ENCODE results near the gene ARL13A. TPM values are rescaled to one million over a fixed set of nuclear protein-coding genes. Genes with fewer than 3 reads are reported as not detected.

ARL13A gene
- total RNA-seq, 4 donors from 2014 or later, result not detected

- no peak for TF ChIP-seq POLR2A (IDR thresholded peaks at IDR 0.05)
- TF ChIP-seq, protein P1, sequence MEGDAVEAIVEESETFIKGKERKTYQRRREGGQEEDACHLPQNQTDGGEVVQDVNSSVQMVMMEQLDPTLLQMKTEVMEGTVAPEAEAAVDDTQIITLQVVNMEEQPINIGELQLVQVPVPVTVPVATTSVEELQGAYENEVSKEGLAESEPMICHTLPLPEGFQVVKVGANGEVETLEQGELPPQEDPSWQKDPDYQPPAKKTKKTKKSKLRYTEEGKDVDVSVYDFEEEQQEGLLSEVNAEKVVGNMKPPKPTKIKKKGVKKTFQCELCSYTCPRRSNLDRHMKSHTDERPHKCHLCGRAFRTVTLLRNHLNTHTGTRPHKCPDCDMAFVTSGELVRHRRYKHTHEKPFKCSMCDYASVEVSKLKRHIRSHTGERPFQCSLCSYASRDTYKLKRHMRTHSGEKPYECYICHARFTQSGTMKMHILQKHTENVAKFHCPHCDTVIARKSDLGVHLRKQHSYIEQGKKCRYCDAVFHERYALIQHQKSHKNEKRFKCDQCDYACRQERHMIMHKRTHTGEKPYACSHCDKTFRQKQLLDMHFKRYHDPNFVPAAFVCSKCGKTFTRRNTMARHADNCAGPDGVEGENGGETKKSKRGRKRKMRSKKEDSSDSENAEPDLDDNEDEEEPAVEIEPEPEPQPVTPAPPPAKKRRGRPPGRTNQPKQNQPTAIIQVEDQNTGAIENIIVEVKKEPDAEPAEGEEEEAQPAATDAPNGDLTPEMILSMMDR (IDR thresholded peaks at IDR 0.05), result no peak
- WGBS, 2 donors, result 69 to 73% methylated on average over 3 of the region's 3 CpGs
- H3K4me3 ChIP-seq (ENCODE audit: low read depth, poor library complexity, severe bottlenecking), result no peak overlapping the region
- no peak for DNase-seq (ENCODE audit: low spot score in 2 of 2)
- intact Hi-C loops (cut with DNase I; ENCODE audit: low total_unique reads), result no loop called here
Measured at GRCh38 chrX:100962811-100963210, 6.7 kb upstream of the ARL13A start.

DNA sequence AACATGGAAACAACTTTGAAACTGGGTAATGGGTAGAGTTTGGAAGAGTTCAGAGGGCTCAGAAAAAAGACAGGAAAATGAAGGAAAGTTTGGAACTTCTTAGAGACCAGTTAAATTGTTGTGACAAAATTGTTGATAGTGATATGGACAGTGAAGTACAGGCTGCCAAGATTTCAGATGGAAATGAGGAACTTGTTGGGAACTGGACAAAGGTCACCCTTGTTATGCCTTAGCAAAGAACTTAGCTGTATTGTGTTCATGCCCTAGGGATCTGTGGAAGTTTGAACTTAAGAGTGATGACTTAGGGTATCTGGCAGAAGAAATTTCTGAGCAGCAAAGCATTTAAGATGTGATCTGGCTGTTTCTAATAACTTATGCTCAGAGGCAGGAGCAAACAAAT is 5.1 kb upstream of the ARL13A start:
- intact Hi-C loops (cut with DNase I; ENCODE audit: low total_unique reads), result no loop called here
- DNase-seq (ENCODE audit: low spot score in 2 of 2), result no peak
- no peak overlapping the region for H3K4me3 ChIP-seq (ENCODE audit: low read depth, poor library complexity, severe bottlenecking)
- no peak for TF ChIP-seq POLR2A (IDR thresholded peaks at IDR 0.05)
- TF ChIP-seq, protein P1 (IDR thresholded peaks at IDR 0.05), result no peak

- TF ChIP-seq, protein P1 (IDR thresholded peaks at IDR 0.05), result no peak
- TF ChIP-seq POLR2A (IDR thresholded peaks at IDR 0.05), result no peak
Measured at GRCh38 chrX:100969936-100970335, 428 bp downstream of the ARL13A start.

GRCh38 chrX:100973411-100973810 is 3.9 kb downstream of the ARL13A start:
- H3K4me3 ChIP-seq (ENCODE audit: low read depth, poor library complexity, severe bottlenecking), result no peak overlapping the region
- TF ChIP-seq, protein P1 (IDR thresholded peaks at IDR 0.05), result no peak
- TF ChIP-seq POLR2A (IDR thresholded peaks at IDR 0.05), result no peak
- intact Hi-C loops (cut with DNase I; ENCODE audit: low total_unique reads), result no loop called here
- WGBS, 2 donors, result 92 to 96% methylated on average over 9 to 19 of the region's 19 CpGs
- no peak for DNase-seq (ENCODE audit: low spot score in 2 of 2)

More at GRCh38 chrX:100969936-100970335, 428 bp downstream of the ARL13A start:
- intact Hi-C loops (cut with DNase I; ENCODE audit: low total_unique reads), result no loop called here
- H3K4me3 ChIP-seq (ENCODE audit: low read depth, poor library complexity, severe bottlenecking), result no peak overlapping the region
- DNase-seq (ENCODE audit: low spot score in 2 of 2), result no peak
- WGBS, 2 donors, result 44 to 47% methylated on average over 1 of the region's 1 CpG

- WGBS, 2 donors, result 93 to 96% methylated on average over 3 of the region's 3 CpGs
Measured at GRCh38 chrX:100975212-100975611, 5.7 kb downstream of the ARL13A start.

DNA sequence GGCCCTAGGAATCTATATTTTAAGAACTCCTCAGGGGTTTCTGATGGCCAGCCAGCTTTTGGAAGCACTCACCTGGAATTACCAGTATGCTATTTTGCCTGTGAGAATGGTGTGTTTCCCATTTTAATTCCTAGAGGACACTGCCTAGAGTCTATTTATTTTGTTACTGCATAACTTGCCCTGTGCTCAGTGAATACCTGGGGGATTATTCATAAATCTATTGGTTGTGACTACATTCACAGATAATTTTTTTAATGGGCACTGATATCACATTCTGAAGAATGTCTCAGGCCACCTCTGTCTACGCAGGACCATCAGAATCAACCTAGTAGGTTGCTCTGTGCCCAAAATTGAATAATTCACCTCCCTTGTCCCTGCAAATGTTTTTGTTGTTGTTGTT is 6.7 kb downstream of the ARL13A start:
- TF ChIP-seq, protein P1 (IDR thresholded peaks at IDR 0.05), result no peak
- no peak for TF ChIP-seq POLR2A (IDR thresholded peaks at IDR 0.05)
- no peak for DNase-seq (ENCODE audit: low spot score in 2 of 2)
- H3K4me3 ChIP-seq (ENCODE audit: low read depth, poor library complexity, severe bottlenecking), result no peak overlapping the region
- 92 to 96% methylated on average over 1 of the region's 1 CpG for WGBS, 2 donors
- intact Hi-C loops (cut with DNase I; ENCODE audit: low total_unique reads), result no loop called here

More at GRCh38 chrX:100975212-100975611, 5.7 kb downstream of the ARL13A start:
- H3K4me3 ChIP-seq (ENCODE audit: low read depth, poor library complexity, severe bottlenecking), result no peak overlapping the region
- DNase-seq (ENCODE audit: low spot score in 2 of 2), result no peak
- intact Hi-C loops (cut with DNase I; ENCODE audit: low total_unique reads), result no loop called here
- TF ChIP-seq, protein P1 (IDR thresholded peaks at IDR 0.05), result no peak
- no peak for TF ChIP-seq POLR2A (IDR thresholded peaks at IDR 0.05)
